ENCODE results near the gene ZSCAN12. TPM values are rescaled to one million over a fixed set of nuclear protein-coding genes. Genes with fewer than 3 reads are reported as not detected.

Gene ZSCAN12
- total and polyA plus RNA-seq, 2 of the 13 experiments (the other 11 are each of a cell fraction or from before 2014, with no cell fraction given): 2.8 to 8.9 TPM

- TF ChIP-seq GLMP (CRISPR knock-in tag; IDR thresholded peaks at IDR 0.05; ENCODE audit: borderline replicate concordance) (no peak), NONO (IDR thresholded peaks at IDR 0.05) (no peak), NONO (CRISPR knock-in tag; conservative IDR thresholded peaks at IDR 0.05) (peak; percentile 87), RBFOX2 (IDR thresholded peaks at IDR 0.05; ENCODE audit: low read depth, low read length) (peak; percentile 56; the same call in 1 of the 2 replicates), TSC22D2 (CRISPR knock-in tag; IDR thresholded peaks at IDR 0.05; ENCODE audit: borderline replicate concordance) (peak; percentile 94; the same call in 1 of the 2 replicates), XRCC5 (optimal IDR thresholded peaks at IDR 0.05; ENCODE audit: low read length) (peak; percentile 95), ZNF432 (CRISPR knock-in tag; IDR thresholded peaks at IDR 0.05; ENCODE audit: borderline replicate concordance) (no peak), ZFP90 (CRISPR knock-in tag; IDR thresholded peaks at IDR 0.05; ENCODE audit: borderline replicate concordance) (no peak; the same call in 1 of the 2 replicates), ZNF451 (CRISPR knock-in tag; IDR thresholded peaks at IDR 0.05) (0 out of 2 replicates have a peak, but pooled peaks have one; percentile 69), JARID2 (CRISPR knock-in tag; IDR thresholded peaks at IDR 0.05; ENCODE audit: insufficient replicate concordance) (peak; percentile 56), ZNF577 (CRISPR knock-in tag; IDR thresholded peaks at IDR 0.05; ENCODE audit: borderline replicate concordance, low read depth) (no peak), ZNF121 (CRISPR knock-in tag; IDR thresholded peaks at IDR 0.05) (no peak; the same call in 1 of the 2 replicates), NFATC3 (CRISPR knock-in tag; IDR thresholded peaks at IDR 0.05) (no peak), PREB (CRISPR knock-in tag; IDR thresholded peaks at IDR 0.05) (no peak), HDAC1 (CRISPR knock-in tag; IDR thresholded peaks at IDR 0.05) (peak; percentile 98), ELK4 (CRISPR knock-in tag; IDR thresholded peaks at IDR 0.05; ENCODE audit: borderline replicate concordance) (no peak), JUNB (CRISPR knock-in tag; IDR thresholded peaks at IDR 0.05; ENCODE audit: borderline replicate concordance) (no peak; the same call in 1 of the 2 replicates), ZNF816 (CRISPR knock-in tag; IDR thresholded peaks at IDR 0.05; ENCODE audit: borderline replicate concordance) (no peak; the same call in 1 of the 2 replicates), ZNF430 (CRISPR knock-in tag; IDR thresholded peaks at IDR 0.05) (peak; percentile 83; the same call in 1 of the 2 replicates), HOXA7 (CRISPR knock-in tag; IDR thresholded peaks at IDR 0.05) (no peak)
- TF ChIP-seq, protein P1, sequence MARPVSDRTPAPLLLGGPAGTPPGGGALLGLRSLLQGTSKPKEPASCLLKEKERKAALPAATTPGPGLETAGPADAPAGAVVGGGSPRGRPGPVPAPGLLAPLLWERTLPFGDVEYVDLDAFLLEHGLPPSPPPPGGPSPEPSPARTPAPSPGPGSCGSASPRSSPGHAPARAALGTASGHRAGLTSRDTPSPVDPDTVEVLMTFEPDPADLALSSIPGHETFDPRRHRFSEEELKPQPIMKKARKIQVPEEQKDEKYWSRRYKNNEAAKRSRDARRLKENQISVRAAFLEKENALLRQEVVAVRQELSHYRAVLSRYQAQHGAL (CRISPR knock-in tag; IDR thresholded peaks at IDR 0.05; ENCODE audit: not compliant biosample characterization): no peak
Observed at GRCh38 chr6:28383235-28384142, 16.1 kb downstream of the ZSCAN12 start (continued).

Measured in HepG2 (cell line).